Measurements from ENCODE around the gene TAF13. TPM values are rescaled to one million over a fixed set of nuclear protein-coding genes. Genes with fewer than 3 reads are reported as not detected.
"Not testable (repeated sequence)": the region's sequence is repeated elsewhere in the genome, so short reads cannot be mapped to it uniquely, and the experiment has no call there.

TAF13 gene
- total RNA-seq, 1 donor from 2014 or later, result 22.4 TPM

DNA sequence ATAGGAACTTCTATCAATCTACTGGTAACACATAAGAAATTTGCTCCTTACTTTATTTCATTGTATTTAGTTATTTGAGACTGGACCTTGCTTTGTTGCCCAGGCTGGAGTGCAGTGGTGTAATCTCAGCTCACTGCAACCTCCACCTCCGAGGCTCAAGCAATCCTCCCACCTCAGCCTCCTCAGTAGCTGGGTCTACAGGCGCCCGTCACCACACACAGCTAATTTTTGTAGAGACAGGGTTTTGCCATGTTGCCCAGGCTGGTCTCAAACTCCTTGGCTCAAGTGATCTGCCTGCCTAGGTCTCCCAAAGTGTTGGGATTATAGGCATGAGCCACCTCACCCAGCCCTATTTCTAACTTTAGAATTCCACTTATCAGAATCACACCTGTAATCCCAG, 23.7 kb downstream of the TAF13 start:
- intact Hi-C loops (cut with micrococcal nuclease), result not testable (repeated sequence)

DNA sequence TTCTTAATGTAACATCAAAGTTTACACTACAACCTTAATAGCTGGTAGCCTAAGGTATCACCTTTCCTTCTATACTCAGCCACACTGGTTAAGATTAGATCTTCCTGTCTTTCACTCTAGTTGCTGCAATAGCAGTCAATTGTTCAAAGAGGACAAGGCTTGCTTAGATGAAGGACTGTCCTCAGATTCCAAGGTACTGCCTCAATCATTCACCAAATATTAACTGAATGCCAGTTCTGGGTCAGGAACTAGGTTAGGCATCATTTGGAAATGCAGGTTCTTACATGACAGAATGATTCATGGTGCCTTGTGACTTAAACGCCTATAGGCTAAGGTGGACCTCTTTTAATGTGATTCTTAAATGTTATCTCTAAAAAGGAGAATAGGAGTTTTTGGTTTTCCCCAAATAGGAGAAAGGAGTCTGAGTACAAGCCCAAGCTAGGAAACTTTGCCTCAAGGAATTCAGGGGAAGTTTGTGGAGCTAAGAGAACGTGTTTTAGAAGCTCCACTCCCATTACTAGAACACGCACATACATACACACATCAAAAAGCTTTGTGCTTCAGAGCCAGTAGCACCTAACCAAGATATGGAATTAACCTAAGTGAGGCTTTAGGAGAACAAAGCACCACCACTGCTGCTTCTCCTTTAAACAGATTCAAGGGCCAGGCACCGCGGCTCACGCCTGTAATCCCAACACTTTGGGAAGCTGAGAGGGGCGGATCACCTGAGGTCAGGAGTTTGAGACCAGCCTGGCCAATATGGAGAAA, 25.4 kb downstream of the TAF13 start:
- intact Hi-C loops (cut with micrococcal nuclease), result no loop called here

GRCh38 chr1:109048335-109048734, 27.5 kb downstream of the TAF13 start:
- intact Hi-C loops (cut with micrococcal nuclease), result no loop called here

GRCh38 chr1:109047339-109047738, 28.5 kb downstream of the TAF13 start:
- intact Hi-C loops (cut with micrococcal nuclease), result no loop called here

GRCh38 chr1:109046671-109047070, 29.1 kb downstream of the TAF13 start:
- intact Hi-C loops (cut with micrococcal nuclease), result no loop called here

GRCh38 chr1:109045595-109045994, 30.2 kb downstream of the TAF13 start:
- intact Hi-C loops (cut with micrococcal nuclease), result no loop called here

DNA sequence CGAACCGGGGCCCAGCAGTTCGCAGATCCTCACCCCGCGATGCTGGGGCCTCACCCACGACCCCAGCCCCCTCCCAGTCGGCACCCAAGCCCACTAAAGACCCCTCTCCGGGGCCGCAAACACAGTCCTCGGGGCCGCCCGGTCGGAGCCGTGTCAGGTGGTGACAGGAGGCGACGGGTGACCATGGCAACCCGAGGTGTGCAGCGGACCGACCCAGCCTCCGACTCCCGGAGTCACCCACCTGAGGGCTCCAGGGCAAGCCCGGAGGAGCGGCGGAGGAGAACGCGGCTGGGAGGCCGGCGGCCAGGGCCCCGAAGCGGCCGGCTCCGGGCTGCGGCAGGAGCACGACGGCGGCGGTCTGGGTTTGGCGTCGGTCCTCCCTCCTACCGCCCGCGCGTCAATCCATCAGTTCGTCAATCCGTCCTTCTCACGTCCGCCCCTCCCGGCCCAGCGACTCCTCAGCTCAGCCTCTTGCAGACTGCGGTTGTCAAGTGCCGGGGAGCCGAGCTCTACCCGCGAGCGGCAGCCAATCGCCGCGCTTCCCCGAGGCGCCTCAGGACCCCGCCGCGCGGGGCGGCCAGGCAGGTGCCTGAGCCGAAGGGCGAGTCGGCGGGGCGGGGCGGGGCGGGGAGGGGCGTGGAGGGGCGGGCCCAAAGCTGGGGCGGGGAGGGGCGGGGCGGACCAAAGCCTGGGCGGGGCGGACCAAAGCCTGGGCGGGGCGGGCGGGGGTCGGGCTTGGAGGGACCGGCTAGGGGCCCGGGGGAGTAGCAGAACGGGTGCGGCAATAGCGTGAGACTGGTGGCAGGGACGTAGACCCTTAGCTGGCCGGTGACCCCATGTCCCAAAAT, 34.0 kb downstream of the TAF13 start, which contains the start of gene WDR47:
Gene WDR47, minus strand, starts transcription at position 482 of the 848 bp plus-strand sequence. CDS start 18,590 bp downstream, outside the sequence.
- intact Hi-C loops (cut with micrococcal nuclease), result loop anchor here (1.0 to 5.0 kb wide), 8 partner anchors 33 to 295 kb away; partner anchors contain the start of genes CLCC1, GPSM2, STXBP3 and TMEM167B

GRCh38 chr1:109040989-109041620, 34.7 kb downstream of the TAF13 start:
- intact Hi-C loops (cut with micrococcal nuclease), result loop anchor here (1.0 to 5.0 kb wide), 3 partner anchors 34 to 294 kb away; partner anchors contain the start of genes GPSM2 and STXBP3

- intact Hi-C loops (cut with micrococcal nuclease), result loop anchor here (2.0 to 5.0 kb wide), 2 partner anchors 164 to 293 kb away; partner anchors contain the start of genes GPSM2 and STXBP3
These were observed 35.2 kb downstream of the TAF13 start for GRCh38 chr1:109040627-109040988.

DNA sequence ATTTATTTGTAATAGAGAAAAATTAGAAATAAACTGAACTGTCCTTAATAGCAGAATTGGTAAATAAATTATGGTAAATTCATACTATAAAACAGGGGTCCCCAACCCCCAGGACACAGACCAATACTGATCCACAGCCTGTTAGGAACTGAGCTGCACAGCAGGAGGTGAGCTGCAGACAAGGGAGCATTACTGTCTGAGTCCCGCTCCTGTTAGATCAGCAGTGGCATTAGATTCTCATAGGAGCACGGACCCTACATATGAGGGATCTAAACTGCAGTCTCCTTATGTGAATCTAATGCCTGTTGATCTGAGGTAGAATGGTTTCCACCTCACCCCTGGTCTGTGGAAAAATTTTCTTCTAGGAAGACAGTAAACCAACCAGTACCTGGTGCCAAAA, 41.4 kb downstream of the TAF13 start:
- intact Hi-C loops (cut with micrococcal nuclease), result no loop called here

DNA sequence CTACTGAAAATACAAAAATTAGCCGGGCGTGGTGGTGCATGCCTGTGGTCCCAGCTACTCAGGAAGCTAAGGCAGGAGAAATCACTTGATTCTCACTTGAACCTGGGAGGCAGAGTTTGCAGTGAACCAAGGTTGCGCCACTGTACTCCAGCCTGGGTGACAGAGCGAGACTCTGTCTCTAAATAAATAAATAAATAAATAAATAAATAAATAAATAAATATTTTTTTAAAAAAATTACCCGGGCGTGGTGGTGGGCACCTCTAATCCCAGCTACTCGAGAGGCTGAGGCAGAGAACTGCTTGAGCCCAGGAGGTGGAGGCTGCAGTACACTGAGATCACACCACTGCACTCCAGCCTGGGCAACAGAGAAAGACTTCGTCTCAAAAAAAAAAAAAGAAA, 46.3 kb downstream of the TAF13 start:
- intact Hi-C loops (cut with micrococcal nuclease), result not testable (repeated sequence)

DNA sequence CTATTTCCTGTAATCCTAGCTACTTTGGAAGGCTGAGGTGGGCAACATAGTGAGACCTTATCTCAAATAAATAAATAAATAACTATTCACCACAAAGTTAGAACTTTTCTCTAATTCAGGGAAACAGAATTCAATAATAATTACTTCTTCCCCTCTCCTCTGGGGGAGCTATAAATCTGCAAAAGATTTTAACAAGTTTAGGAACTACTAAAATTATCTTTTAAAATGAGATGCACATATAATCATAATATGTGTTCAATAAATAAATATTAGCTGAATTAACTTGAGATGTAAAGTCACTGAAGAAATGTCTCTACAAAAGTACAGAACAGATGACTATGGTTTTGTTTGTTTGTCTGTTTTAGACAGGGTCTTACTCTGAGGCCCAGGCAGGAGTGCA, 48.0 kb downstream of the TAF13 start:
- intact Hi-C loops (cut with micrococcal nuclease), result no loop called here

DNA sequence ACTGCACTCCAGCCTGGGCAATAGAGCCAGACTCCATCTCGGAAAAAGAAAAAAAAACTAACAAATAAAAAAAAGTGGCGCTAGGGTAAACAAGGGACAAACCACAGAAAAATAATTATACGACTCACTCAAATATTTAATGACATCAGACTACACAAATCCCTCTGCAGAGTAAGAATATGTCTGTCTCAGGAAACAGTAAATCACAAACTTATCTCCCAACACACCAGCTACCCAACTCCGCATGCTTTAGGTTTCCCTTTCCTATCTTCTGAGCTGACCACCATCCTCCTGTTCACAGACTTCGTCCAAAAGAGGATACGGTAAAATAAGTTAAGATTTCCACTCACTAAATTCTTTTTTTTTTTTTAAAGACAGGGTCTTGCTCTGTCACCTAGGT, 50.1 kb downstream of the TAF13 start:
- intact Hi-C loops (cut with micrococcal nuclease), result no loop called here

- intact Hi-C loops (cut with micrococcal nuclease), result no loop called here
These were observed 51.2 kb downstream of the TAF13 start for GRCh38 chr1:109024646-109025045.

- intact Hi-C loops (cut with micrococcal nuclease), result no loop called here
These were observed 55.0 kb downstream of the TAF13 start for GRCh38 chr1:109020693-109021257.

- intact Hi-C loops (cut with micrococcal nuclease), result not testable (repeated sequence)
These were observed 58.1 kb downstream of the TAF13 start for GRCh38 chr1:109017719-109018118.

GRCh38 chr1:109017134-109017533, 58.7 kb downstream of the TAF13 start:
- intact Hi-C loops (cut with micrococcal nuclease), result no loop called here
